Ectodermal cell (in vitro differentiated cells): ENCODE results near the gene IPO4.

ENCODE experiments used
- H3K27ac ChIP-seq: 2 replicates; pipeline ENCODE4 v1.7.0; 2013; ENCODE audit warnings: mild to moderate bottlenecking, low read depth, low read length; ENCODE audit not compliant: insufficient read depth, poor library complexity, severe bottlenecking
- H3K27me3 ChIP-seq: 2 replicates; pipeline ENCODE4 v1.7.0; 2013; ENCODE audit warnings: mild to moderate bottlenecking, low read length; ENCODE audit not compliant: insufficient read depth, control insufficient read depth, poor library complexity, severe bottlenecking
- H3K36me3 ChIP-seq: one replicate; pipeline ENCODE4 v1.7.0; 2013; ENCODE audit warnings: low read length; ENCODE audit not compliant: control insufficient read depth, insufficient read depth
- H3K4me1 ChIP-seq: one replicate; pipeline ENCODE4 v1.7.0; 2013; ENCODE audit warnings: low read length; ENCODE audit not compliant: control insufficient read depth, insufficient read depth
- H3K4me3 ChIP-seq: 2 replicates; pipeline ENCODE4 v1.7.0; 2013; ENCODE audit warnings: low read depth, low read length, control low read depth; ENCODE audit not compliant: insufficient read depth
- H3K9me3 ChIP-seq: 2 replicates; pipeline ENCODE4 v1.7.0; 2013; ENCODE audit warnings: mild to moderate bottlenecking, low read length, moderate library complexity; ENCODE audit not compliant: control insufficient read depth
- WGBS, 2 experiments: methylation state at CpG; one replicate each; pipeline ENCODE4 v1.1.7; 2013; ENCODE audit warnings: missing lambda C conversion rate in 2 of 2; 5-methylcytosine and 5-hydroxymethylcytosine counted together

Gene IPO4

DNA sequence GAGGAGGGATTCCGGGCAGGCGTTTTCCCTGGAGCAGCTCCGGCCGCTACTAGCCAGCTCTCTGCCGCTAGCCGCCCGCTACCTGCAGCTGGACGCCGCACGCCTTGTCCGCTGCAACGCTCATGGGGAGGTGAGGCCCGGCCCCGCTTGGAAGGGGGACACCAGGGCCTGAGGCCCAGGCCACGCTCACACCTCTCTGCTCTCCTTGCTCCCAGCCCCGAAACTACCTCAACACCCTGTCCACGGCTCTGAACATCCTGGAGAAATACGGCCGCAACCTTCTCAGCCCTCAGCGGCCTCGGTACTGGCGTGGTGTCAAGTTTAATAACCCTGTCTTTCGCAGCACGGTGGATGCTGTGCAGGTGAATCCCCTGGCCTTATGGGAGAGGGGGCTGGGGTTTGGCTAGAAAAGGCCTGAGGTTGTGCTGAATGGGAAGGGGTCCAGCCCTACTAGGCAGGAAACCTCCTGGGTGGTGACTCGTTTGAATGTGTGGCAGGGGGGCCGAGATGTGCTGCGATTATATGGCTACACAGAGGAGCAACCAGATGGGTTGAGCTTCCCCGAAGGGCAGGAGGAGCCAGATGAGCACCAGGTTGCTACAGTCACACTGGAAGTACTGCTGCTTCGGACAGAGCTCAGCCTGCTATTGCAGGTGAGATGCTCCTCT, 40.7 kb downstream of the IPO4 start:
- H3K27ac ChIP-seq = no peak overlapping the region
- H3K27me3 ChIP-seq = no peaks in the 10 kb centered on the region
- 10 to 11% methylated on average over 29 of the region's 29 CpGs for WGBS, 2 experiments
- H3K9me3 ChIP-seq = no peaks in the 10 kb centered on the region
- H3K36me3 ChIP-seq = peaks cover 26% of the 10 kb centered on the region
- H3K4me3 ChIP-seq = peak overlapping the region; percentile 92
- H3K4me1 ChIP-seq = peaks cover 4% of the 10 kb centered on the region

DNA sequence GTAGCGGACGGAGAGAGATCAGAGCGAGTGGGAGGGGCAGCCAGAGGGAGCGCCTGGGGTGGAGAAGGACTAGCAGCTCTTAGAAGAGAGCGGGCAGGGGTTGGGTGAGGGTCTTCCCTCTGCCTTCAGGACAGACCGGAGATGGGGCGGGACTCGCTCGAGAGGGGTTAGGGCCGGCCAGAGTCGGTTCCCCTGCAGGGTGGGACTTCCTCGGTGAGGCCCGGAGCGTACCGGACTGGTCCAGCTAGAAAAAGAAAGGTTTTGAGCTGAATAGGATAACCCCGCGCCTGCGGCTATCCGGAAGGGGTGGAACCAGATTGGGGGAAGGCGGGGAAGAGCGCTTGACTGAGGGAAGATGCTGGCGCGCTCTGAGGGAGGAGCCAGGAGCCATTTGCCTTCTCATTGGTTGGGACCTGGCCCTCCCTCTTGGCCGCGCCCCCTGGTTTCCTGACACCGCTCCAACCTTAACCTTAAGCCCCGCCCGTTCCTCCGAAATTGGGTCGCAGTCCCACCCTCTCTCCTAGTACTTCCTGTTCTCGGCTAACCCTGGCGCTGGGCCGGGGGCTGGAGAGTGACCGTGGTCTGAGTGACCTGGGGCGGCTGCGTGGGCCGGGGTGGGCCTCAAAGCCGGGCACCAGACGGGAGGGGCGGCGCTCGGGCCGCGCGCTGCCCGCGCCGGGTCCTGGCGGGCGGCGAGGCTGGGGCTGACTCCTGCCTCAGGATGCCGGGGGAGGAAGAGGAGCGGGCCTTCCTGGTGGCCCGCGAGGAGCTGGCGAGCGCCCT, 41.4 kb downstream of the IPO4 start, which contains the start of gene RNF31:
Gene RNF31 (plus strand): TSS at position 521 of the 783 bp plus-strand sequence. CDS start 201 bp downstream, at position 722.
- Histone ChIP-seq H3K27me3 (no peaks in the 10 kb centered on the region), H3K4me1 (peaks cover 4% of the 10 kb centered on the region), H3K27ac (peak within 1 kb of the TSS; percentile 90), H3K9me3 (no peaks in the 10 kb centered on the region), H3K4me3 (peak within 1 kb of the TSS; percentile 92), H3K36me3 (peaks cover 26% of the 10 kb centered on the region)
- 0 to 1% methylated on average over 57 of the region's 57 CpGs for WGBS, 2 experiments

DNA sequence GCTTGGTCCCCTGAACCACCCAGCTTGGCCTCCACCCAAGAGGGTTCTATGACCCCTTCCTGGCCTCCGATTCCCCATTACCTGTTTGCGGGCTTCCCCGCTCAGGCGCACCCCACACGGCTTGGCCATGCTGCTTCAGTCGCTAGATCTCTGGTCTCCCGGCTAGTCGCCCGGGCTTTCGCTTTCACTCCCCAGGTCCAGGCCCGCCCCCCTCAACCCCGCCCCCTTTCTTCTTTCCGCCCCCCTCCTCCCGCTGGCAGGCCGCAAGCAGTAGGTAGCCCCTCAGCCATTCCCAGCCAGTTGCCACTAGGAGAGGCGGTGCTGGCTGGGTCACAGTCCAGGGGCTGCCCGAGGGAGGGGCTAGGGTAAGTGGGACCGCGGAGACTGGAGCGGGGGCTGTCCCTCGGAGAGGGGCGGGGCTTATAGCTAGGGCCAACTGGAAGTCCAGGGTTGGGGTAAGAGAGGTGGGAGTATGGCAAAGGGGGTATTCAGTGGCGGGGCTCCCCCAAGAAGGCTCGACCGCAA, 42.1 kb downstream of the IPO4 start, which contains the start of gene PSME2:
Gene PSME2 (minus strand): TSS at position 158 of the 525 bp plus-strand sequence. CDS start 29 bp downstream, at position 129.
- Histone ChIP-seq H3K27ac (peak within 1 kb of the TSS; percentile 90), H3K4me3 (peak within 1 kb of the TSS; percentile 92), H3K9me3 (no peaks in the 10 kb centered on the region), H3K4me1 (peaks cover 4% of the 10 kb centered on the region), H3K27me3 (no peaks in the 10 kb centered on the region), H3K36me3 (peaks cover 20% of the 10 kb centered on the region)
- WGBS, 2 experiments = 0% methylated on average over 22 to 24 of the region's 25 CpGs

DNA sequence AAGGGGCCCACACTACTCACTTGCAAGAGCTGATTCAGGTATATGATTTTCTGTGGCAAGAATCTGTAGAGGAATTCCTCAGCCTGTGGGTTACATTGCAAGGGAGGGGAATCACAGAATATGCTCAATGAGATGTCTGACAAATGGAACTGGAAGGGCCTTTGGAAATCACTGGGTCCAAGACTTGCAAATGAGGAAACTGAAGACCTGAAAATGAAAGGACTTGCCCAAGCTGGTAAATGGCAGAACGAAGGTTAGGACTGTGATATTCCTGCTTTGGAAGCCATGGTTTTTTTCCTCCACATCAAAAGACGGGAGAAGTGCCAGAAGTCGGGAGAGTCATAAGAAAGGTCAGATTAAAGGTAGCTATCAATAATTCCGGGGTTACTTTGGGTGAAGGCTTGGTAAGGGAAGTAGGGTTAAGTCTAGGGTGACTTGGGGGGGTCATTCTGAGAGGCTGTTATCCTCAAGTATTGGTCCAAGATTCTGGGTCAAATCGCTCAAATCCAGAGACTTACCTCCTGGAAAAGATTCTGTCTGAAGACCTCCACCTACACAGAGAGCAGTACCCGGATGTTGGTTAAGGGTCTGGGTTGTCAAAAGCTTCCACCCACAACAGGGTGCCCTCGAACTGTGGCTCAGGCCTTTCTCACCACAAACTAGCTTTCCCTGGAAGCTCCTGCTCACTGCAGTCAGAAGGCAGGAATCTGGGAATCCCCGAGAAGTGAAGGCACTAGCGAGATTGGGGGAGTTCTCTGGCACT, 42.7 kb downstream of the IPO4 start:
- no peaks in the 10 kb centered on the region for H3K27me3 ChIP-seq
- peaks cover 14% of the 10 kb centered on the region for H3K36me3 ChIP-seq
- H3K9me3 ChIP-seq = no peaks in the 10 kb centered on the region
- H3K27ac ChIP-seq = no peak overlapping the region
- H3K4me3 ChIP-seq = peak overlapping the region; percentile 92
- WGBS, 2 experiments = 41 to 45% methylated on average over 9 of the region's 9 CpGs
- peaks cover 4% of the 10 kb centered on the region for H3K4me1 ChIP-seq

DNA sequence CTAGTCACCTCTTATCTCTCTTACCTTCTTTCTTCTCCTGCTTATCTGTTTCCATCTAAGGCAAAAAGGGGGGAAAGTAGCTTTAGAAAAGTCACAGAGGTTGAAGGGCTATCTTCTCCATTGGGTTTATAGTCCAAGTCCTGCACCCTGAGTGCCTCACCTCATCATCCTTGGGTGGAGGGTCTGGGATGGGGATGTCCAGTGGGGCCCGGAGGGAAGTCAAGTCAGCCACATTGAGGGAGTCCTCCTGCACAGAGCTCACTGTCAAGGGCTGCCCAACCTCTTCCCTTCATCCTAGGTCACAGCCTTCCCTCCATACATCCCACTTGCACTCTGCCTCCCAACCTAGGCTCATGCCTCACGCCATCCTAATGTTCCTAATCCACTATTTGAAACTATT, 43.4 kb downstream of the IPO4 start:
- Histone ChIP-seq H3K27ac (no peak overlapping the region), H3K36me3 (peaks cover 12% of the 10 kb centered on the region), H3K9me3 (no peaks in the 10 kb centered on the region), H3K4me3 (no peak overlapping the region), H3K27me3 (no peaks in the 10 kb centered on the region), H3K4me1 (peaks cover 4% of the 10 kb centered on the region)
- 91 to 100% methylated on average over 1 to 2 of the region's 2 CpGs for WGBS, 2 experiments

DNA sequence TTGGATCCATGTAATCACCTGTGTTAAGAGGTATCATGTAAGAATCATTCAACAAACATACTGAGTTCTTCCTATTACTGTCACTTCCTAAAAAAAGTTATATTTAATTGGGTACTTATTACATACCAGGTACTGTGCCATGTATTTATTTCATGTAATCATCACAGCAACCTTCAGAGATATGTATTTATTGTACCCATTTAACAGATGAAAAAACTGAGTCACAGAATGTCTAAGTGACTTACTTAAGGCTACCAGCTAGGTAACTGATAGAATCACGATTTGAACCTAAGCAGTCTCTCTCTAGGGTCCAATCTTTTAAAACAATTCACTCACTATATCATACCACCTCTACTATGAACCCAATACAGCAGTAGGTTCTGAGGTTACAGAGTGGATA, 44.2 kb downstream of the IPO4 start:
- Histone ChIP-seq H3K27me3 (no peaks in the 10 kb centered on the region), H3K4me3 (no peak overlapping the region), H3K36me3 (peaks cover 10% of the 10 kb centered on the region), H3K27ac (no peak overlapping the region), H3K4me1 (peaks cover 6% of the 10 kb centered on the region), H3K9me3 (no peaks in the 10 kb centered on the region)
- 89 to 97% methylated on average over 1 of the region's 1 CpG for WGBS, 2 experiments

DNA sequence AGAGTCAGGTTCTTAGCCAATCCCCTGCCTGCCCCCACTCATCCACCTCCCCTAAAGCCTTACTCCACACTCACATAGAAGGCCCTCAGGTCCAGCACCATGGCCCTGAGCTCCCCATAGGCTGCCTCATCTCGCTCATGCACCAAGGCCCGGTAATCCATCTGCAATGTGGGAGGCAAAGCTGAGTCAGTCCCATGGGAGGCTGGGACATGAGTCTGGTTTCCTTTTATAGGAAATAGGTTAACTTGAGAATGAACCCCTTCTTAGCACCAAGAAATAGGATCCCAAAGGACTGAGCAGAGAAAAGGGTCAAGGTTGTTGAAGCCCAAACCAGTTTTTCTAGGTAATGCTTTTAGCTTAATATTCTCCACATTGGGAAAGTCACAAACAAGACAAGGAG, 45.1 kb downstream of the IPO4 start:
- Histone ChIP-seq H3K4me1 (peaks cover 6% of the 10 kb centered on the region), H3K27me3 (no peaks in the 10 kb centered on the region), H3K27ac (no peak overlapping the region), H3K9me3 (no peaks in the 10 kb centered on the region), H3K36me3 (peaks cover 15% of the 10 kb centered on the region), H3K4me3 (no peak overlapping the region)
- 84 to 97% methylated on average over 2 of the region's 2 CpGs for WGBS, 2 experiments

DNA sequence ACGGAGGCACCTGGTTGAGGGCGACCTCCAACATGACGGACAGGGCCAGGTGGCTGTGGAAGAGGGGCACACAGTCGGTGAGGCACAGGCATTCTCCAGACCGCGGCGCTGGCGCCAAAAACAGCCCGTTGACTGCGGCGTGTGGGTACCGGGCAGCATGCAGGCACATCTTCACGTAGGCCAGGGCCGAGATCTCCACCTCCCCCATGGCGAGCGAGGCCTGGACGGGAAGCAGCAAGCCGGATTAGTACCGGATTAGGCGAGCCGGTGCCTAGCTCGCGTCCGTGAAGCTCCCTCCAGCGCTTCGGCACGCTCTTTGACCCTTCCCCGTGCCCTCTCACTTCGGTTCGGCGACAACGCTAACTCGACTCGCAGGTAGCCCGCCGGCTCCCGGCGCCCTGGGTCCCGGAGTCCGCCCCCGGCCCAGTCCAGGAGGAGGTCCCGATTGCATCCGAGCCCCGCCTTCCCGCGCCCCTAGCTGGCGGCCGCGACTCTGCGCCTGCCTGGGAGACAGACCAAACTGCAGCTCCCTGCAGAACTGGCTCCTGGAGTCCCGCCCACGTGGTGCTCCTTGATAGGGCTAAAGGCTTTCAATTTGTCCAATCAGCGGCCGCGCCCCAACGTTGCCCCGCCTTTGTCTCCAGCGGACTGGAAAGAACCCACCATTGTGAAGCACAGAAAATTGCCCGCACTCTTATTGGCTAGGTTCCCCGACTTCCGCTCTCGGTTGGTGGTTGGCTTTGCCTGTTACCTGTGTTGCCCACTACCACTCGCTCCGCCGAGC, 47.3 kb downstream of the IPO4 start, which contains the start of gene EMC9:
Gene EMC9 (minus strand): TSS at position 495 of the 784 bp plus-strand sequence. CDS start 287 bp downstream, at position 208.
- Histone ChIP-seq H3K27me3 (no peaks in the 10 kb centered on the region), H3K4me3 (peak within 1 kb of the TSS; percentile 73), H3K27ac (peak within 1 kb of the TSS; percentile 88), H3K4me1 (peaks cover 2% of the 10 kb centered on the region), H3K9me3 (no peaks in the 10 kb centered on the region), H3K36me3 (peaks cover 20% of the 10 kb centered on the region)
- 0% methylated on average over 65 of the region's 65 CpGs for WGBS, 2 experiments

DNA sequence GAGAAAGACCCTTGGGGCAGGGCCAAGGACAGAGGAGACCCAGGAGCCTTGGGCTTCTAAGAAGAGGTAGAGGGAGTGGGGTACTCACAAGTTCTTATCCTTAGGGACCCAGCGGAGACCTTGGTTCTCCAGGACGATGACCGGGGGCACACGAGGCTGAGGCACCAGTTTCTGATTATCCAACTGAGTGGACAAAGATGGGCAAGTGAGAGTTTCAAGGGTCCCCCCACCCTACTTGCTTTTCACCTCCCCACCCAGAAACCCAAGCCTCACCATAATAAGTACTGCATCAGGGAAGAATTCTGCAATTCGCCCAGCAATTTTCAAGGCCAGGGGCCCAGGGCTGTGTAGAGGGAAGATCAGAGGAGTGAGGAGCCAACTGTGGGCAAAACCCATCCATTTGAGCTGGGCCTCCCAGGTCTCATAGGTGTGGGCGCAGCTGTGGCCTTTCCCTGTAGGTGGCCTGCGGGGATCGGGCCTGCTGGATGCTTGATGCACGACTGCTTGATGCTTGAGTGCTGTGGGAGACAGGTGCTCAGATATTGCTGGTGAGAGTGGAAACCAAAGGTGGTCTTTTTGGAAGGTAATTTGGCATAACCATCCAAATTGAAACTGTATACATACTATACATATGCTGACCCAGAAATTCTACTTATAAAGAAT, 49.2 kb downstream of the IPO4 start:
- Histone ChIP-seq H3K27me3 (peaks cover 5% of the 10 kb centered on the region), H3K36me3 (peaks cover 20% of the 10 kb centered on the region), H3K9me3 (no peaks in the 10 kb centered on the region), H3K27ac (no peak overlapping the region), H3K4me1 (peaks cover 2% of the 10 kb centered on the region), H3K4me3 (no peak overlapping the region)
- 92 to 94% methylated on average over 9 of the region's 9 CpGs for WGBS, 2 experiments
